Esophagus muscularis mucosa (tissue), 4 donors: Measurements from ENCODE around the gene CEP170. TPM values are rescaled to one million over a fixed set of nuclear protein-coding genes. Genes with fewer than 3 reads are reported as not detected.
A peak's percentile ranks its signal among the peaks of the same experiment; 100 is the strongest.

Experiments
- DNase-seq: peaks from one replicate; pipeline ENCODE4 v3.0.0-alpha.2; 2017; ENCODE audit errors: extremely low spot score
- H3K27ac ChIP-seq, 4 donors: fragments of 200-600 bp; sonication (generic); replicated peaks in 1 of 4; 1 replicate in 3 of 4; 2 replicates in 1 of 4; pipeline ENCODE4 v1.5.1; 2016 to 2019; ENCODE audit warnings: mild to moderate bottlenecking in 1 of 4
- H3K27me3 ChIP-seq, 4 donors: fragments of 200-600 bp; sonication (generic); one replicate each; pipeline versions ENCODE4 v1.5.1 to v1.6.0; 2016 to 2019
- H3K36me3 ChIP-seq, 4 donors: fragments of 200-600 bp; sonication (generic); one replicate each; pipeline ENCODE4 v1.5.1; 2016 to 2019
- H3K4me1 ChIP-seq, 4 donors: fragments of 200-600 bp; sonication (generic); one replicate each; pipeline ENCODE4 v1.5.1; 2016 to 2019
- H3K4me3 ChIP-seq, 4 donors: fragments of 200-600 bp; sonication (generic); 1 replicate in 2 of 4; 2 replicates in 2 of 4; pipeline ENCODE4 v1.5.1; 2016 to 2019; ENCODE audit warnings: mild to moderate bottlenecking in 4 of 4, moderate library complexity in 1 of 4
- H3K9me3 ChIP-seq, 4 donors: fragments of 200-600 bp; sonication (generic); 1 replicate in 3 of 4; 2 replicates in 1 of 4; pipeline ENCODE4 v1.5.1; 2016 to 2019
- CTCF ChIP-seq, 3 experiments: fragments of 200-600 bp in 2 of 3; fragments of 450-650 bp in 1 of 3; sonication (generic) in 2 of 3; IDR thresholded peaks; one replicate each; pipeline ENCODE4 v1.5.1; 2017 to 2019; ENCODE audit warnings: antibody characterized with exemption in 3 of 3, mild to moderate bottlenecking in 2 of 3, moderate library complexity in 1 of 3
- EP300 ChIP-seq: sonication (generic); formaldehyde crosslinking; IDR thresholded peaks from one replicate; pipeline ENCODE4 v1.6.1; 2017; ENCODE audit warnings: antibody characterized with exemption
- POLR2A ChIP-seq: fragments of 450-650 bp; IDR thresholded peaks from one replicate; pipeline ENCODE4 v1.6.1; 2017; ENCODE audit warnings: antibody characterized with exemption, moderate library complexity, mild to moderate bottlenecking, low read depth
- POLR2AphosphoS5 ChIP-seq, 2 donors: sonication (generic); formaldehyde crosslinking; IDR thresholded peaks; one replicate each; pipeline ENCODE4 v1.6.1; 2017; ENCODE audit warnings: antibody characterized with exemption in 2 of 2
- WGBS: methylation state at CpG from one replicate; pipeline ENCODE4 v1.1.5; 2018; 5-methylcytosine and 5-hydroxymethylcytosine counted together
- intact Hi-C: fragments of 100-400 bp; cut with DNase I; formaldehyde crosslinking; loops from one replicate; pipeline ENCODE4 v1.15.1; 2023
- total RNA-seq, 4 donors: library from RNA; depleted of rRNA; stranded (reverse); fragments of >200 nt; gene quantifications; one replicate each; pipeline versions ENCODE4 v1.1.0 to v1.2.1, GENCODE V29; 2016

Gene CEP170
- total RNA-seq, 4 donors from 2014 or later = 22.2 to 36.0 (median 30.9) TPM

- peaks cover 13 to 38% (median 36%) of the 10 kb centered on the region in 4 donors for H3K4me1 ChIP-seq
- 94% methylated on average over 1 of the region's 1 CpG for WGBS
- H3K9me3 ChIP-seq = no peaks in the 10 kb centered on the region
- intact Hi-C loops = loop anchor here (5.0 to 10.0 kb wide), 2 partner anchors 588 to 1195 kb away; partner anchors contain the start of gene ADSS2
- no peak for TF ChIP-seq POLR2AphosphoS5 (IDR thresholded peaks at IDR 0.05)
- TF ChIP-seq POLR2A = no peak
- TF ChIP-seq EP300 = no peak
- TF ChIP-seq CTCF (IDR thresholded peaks at IDR 0.05) = no peak
- no peak for DNase-seq
- no peaks in the 10 kb centered on the region for H3K27me3 ChIP-seq
- no peak overlapping the region for H3K4me3 ChIP-seq
- H3K36me3 ChIP-seq = peaks cover 0 to 3% (median 0%) of the 10 kb centered on the region in 4 donors
- no peak overlapping the region for H3K27ac ChIP-seq
Observed at GRCh38 chr1:243257189-243257588, 2.1 kb upstream of the CEP170 start.

- no peaks in the 10 kb centered on the region for H3K27me3 ChIP-seq
- TF ChIP-seq POLR2A (no peak), EP300 (no peak), CTCF (IDR thresholded peaks at IDR 0.05) (no peak), POLR2AphosphoS5 (IDR thresholded peaks at IDR 0.05) (no peak)
- no peaks in the 10 kb centered on the region for H3K9me3 ChIP-seq
- peak overlapping the region; percentile 91 to 98 (median 97) for H3K27ac ChIP-seq
- peaks cover 0 to 3% (median 0%) of the 10 kb centered on the region in 4 donors for H3K36me3 ChIP-seq
- H3K4me1 ChIP-seq = peaks cover 13 to 44% (median 42%) of the 10 kb centered on the region in 4 donors
- H3K4me3 ChIP-seq = peak overlapping the region; percentile 79 to 99 (median 90)
- WGBS = 39% methylated on average over 2 of the region's 2 CpGs
- no peak for DNase-seq
- intact Hi-C loops = loop anchor here (5.0 to 10.0 kb wide), 2 partner anchors 588 to 1196 kb away; partner anchors contain the start of gene ADSS2
Observed at GRCh38 chr1:243256590-243256989, 1.5 kb upstream of the CEP170 start.

- Histone ChIP-seq H3K36me3 (peaks cover 0 to 3% (median 0%) of the 10 kb centered on the region in 4 donors), H3K27me3 (no peaks in the 10 kb centered on the region), H3K4me3 (peak within 1 kb of the TSS; percentile 79 to 99 (median 90)), H3K27ac (peak within 1 kb of the TSS; percentile 91 to 98 (median 97)), H3K4me1 (peaks cover 15 to 50% (median 45%) of the 10 kb centered on the region in 4 donors), H3K9me3 (no peaks in the 10 kb centered on the region)
- intact Hi-C loops = loop anchor here (5.0 to 10.0 kb wide), 2 partner anchors 589 to 1196 kb away; partner anchors contain the start of gene ADSS2
- peak; percentile 98 for DNase-seq
- 0% methylated on average over 28 of the region's 32 CpGs for WGBS
- TF ChIP-seq POLR2A (peak; percentile 71), CTCF (IDR thresholded peaks at IDR 0.05) (no peak), POLR2AphosphoS5 (IDR thresholded peaks at IDR 0.05) (peak; percentile 89 to 90)
Observed at GRCh38 chr1:243255791-243256512, 871 bp upstream of the CEP170 start, which contains the start of gene SDCCAG8. Gene SDCCAG8, plus strand, starts transcription at chr1:243256041. Its CDS starts 133 bp downstream, at chr1:243256174.

GRCh38 chr1:243254233-243254926 is 701 bp downstream of the CEP170 start:
- no peaks in the 10 kb centered on the region for H3K27me3 ChIP-seq
- 1% methylated on average over 31 of the region's 50 CpGs for WGBS
- peaks cover 25 to 61% (median 52%) of the 10 kb centered on the region in 4 donors for H3K4me1 ChIP-seq
- H3K9me3 ChIP-seq = no peaks in the 10 kb centered on the region
- H3K27ac ChIP-seq = peak overlapping the region; percentile 91 to 98 (median 97)
- intact Hi-C loops = loop anchor here (10.0 kb wide), 1 partner anchor 590 kb away; no protein-coding TSS in a partner anchor
- TF ChIP-seq CTCF (IDR thresholded peaks at IDR 0.05) = no peak
- peak in 1 of 2 donors; percentile 41 for TF ChIP-seq POLR2AphosphoS5 (IDR thresholded peaks at IDR 0.05)
- no peak for TF ChIP-seq POLR2A
- DNase-seq = peak; percentile 92
- H3K36me3 ChIP-seq = peaks cover 0 to 3% (median 0%) of the 10 kb centered on the region in 4 donors
- H3K4me3 ChIP-seq = peak overlapping the region; percentile 79 to 99 (median 90)
